GM12878 (cell line): ENCODE data around the gene FAM151A. TPM values are rescaled to one million over a fixed set of nuclear protein-coding genes. Genes with fewer than 3 reads are reported as not detected.

Experiments
- ATAC-seq: fragments of 200-7000 bp; cut with Tn5 transposase; 3 replicates; pipeline ENCODE4 v1.9.1; 2020; ENCODE audit warnings: mild to moderate bottlenecking, moderate library complexity
- BruUV-seq: library from RNA; stranded (reverse); fragments of 400-500 nt; replicated peaks from 2 replicates; lab custom pipeline; 2021; lab: Mats Ljungman, UMichigan
- CTCF ChIA-PET: fragments of 300-600 bp; sonication (Branson Sonifier 250); formaldehyde crosslinking; extraction: SDS; loops from one replicate; lab custom pipeline; 2021; ENCODE audit warnings: inconsistent platforms; lab: Yijun Ruan, JAX
- POLR2A ChIA-PET: fragments of 350-600 bp; formaldehyde crosslinking; extraction: SDS; loops from one replicate; lab custom pipeline; 2021; ENCODE audit warnings: inconsistent platforms; lab: Charles Lee
- RAD21 ChIA-PET: fragments of 300-600 bp; sonication (Branson Sonifier 250); formaldehyde crosslinking; loops from one replicate; lab custom pipeline; 2023; ENCODE audit warnings: antibody characterized with exemption; ENCODE audit not compliant: unreplicated experiment; lab: Charles Lee
- SMC1A ChIA-PET: fragments of 300-600 bp; sonication (Branson Sonifier 250); formaldehyde crosslinking; loops from one replicate; lab custom pipeline; 2023; ENCODE audit not compliant: unreplicated experiment, uncharacterized antibody; lab: Charles Lee
- DNase-seq: peaks from one replicate; pipeline ENCODE4 v3.0.0-alpha.2; 2011; ENCODE audit warnings: low read depth, low spot score
- FAIRE-seq: peaks from 3 replicates; lab custom pipeline; 2011; peaks lifted over from hg19 to GRCh38; lab: Jason Lieb, UNC
- H2AFZ ChIP-seq: 2 replicates; pipeline ENCODE4 v1.6.0; 2011; ENCODE audit warnings: low read depth, low read length, control low read depth; ENCODE audit not compliant: control insufficient read depth
- H3K27ac ChIP-seq: 2 replicates; pipeline ENCODE4 v1.5.1; 2011; ENCODE audit warnings: control low read depth; ENCODE audit not compliant: control insufficient read depth, insufficient read depth
- H3K27me3 ChIP-seq, 2 experiments: replicated peaks in 1 of 2; 2 replicates each; pipeline versions ENCODE4 v1.6.0 to v1.6.1; 2011; ENCODE audit warnings: low read length in 1 of 2; ENCODE audit not compliant: control insufficient read depth in 2 of 2, insufficient read depth in 2 of 2
- H3K36me3 ChIP-seq, 2 experiments: 2 replicates each; pipeline ENCODE4 v1.5.1; 2011; ENCODE audit warnings: low read length in 1 of 2; ENCODE audit not compliant: control insufficient read depth in 2 of 2, insufficient read depth in 2 of 2
- H3K4me1 ChIP-seq: 2 replicates; pipeline ENCODE4 v1.6.1; 2011; ENCODE audit warnings: mild to moderate bottlenecking, low read length, moderate library complexity, mixed read lengths; ENCODE audit not compliant: control insufficient read depth, insufficient read depth
- H3K4me2 ChIP-seq: 2 replicates; pipeline ENCODE4 v1.6.0; 2011; ENCODE audit warnings: control low read depth; ENCODE audit not compliant: control insufficient read depth, insufficient read depth
- H3K4me3 ChIP-seq: fragments of 200-600 bp; sonication (generic); 2 replicates; pipeline ENCODE4 v1.5.1; 2016
- H3K79me2 ChIP-seq: 2 replicates; pipeline ENCODE4 v1.6.0; 2011; ENCODE audit warnings: low read length; ENCODE audit not compliant: control insufficient read depth, insufficient read depth
- H3K9ac ChIP-seq: 2 replicates; pipeline ENCODE4 v1.8.0; 2011; ENCODE audit warnings: low read length, control low read depth, mixed read lengths; ENCODE audit not compliant: control insufficient read depth, insufficient read depth
- H3K9me3 ChIP-seq: replicated peaks from 3 replicates; pipeline ENCODE4 v1.5.1; 2011; ENCODE audit warnings: mild to moderate bottlenecking, low read length; ENCODE audit not compliant: control insufficient read depth, insufficient read depth
- H4K20me1 ChIP-seq: 2 replicates; pipeline ENCODE4 v1.6.0; 2011; ENCODE audit not compliant: control insufficient read depth, insufficient read depth
- ATF7 ChIP-seq: fragments of 450-650 bp; IDR thresholded peaks from 2 replicates; pipeline ENCODE4 v1.6.1; 2016; ENCODE audit warnings: low read depth, mild to moderate bottlenecking
- BCL11A ChIP-seq: IDR thresholded peaks from 2 replicates; pipeline ENCODE4 v1.6.1; 2011; ENCODE audit warnings: low read depth, low read length
- CBX5 ChIP-seq: sonication (generic); IDR thresholded peaks from 2 replicates; pipeline ENCODE4 v1.6.1; 2016; ENCODE audit warnings: low read depth, moderate library complexity, mild to moderate bottlenecking, inconsistent platforms
- CREB1 ChIP-seq: IDR thresholded peaks from 2 replicates; pipeline ENCODE4 v1.6.1; 2012; ENCODE audit warnings: low read depth, mild to moderate bottlenecking, inconsistent platforms
- EGR1 ChIP-seq, 2 experiments: IDR thresholded peaks; 1 replicate in 1 of 2; 2 replicates in 1 of 2; pipeline ENCODE4 v1.6.1; 2011 to 2012; ENCODE audit warnings: low read depth in 2 of 2, low read length in 2 of 2, borderline replicate concordance in 1 of 2, mild to moderate bottlenecking in 1 of 2, moderate library complexity in 1 of 2
- MYC ChIP-seq: IDR thresholded peaks from 2 replicates; pipeline ENCODE4 v1.6.1; 2011; ENCODE audit warnings: mild to moderate bottlenecking, low read length, moderate library complexity, inconsistent platforms; ENCODE audit not compliant: insufficient read depth, insufficient replicate concordance, insufficient read length, severe bottlenecking
- NFXL1 ChIP-seq: fragments of 450-650 bp; IDR thresholded peaks from 2 replicates; pipeline ENCODE4 v1.6.1; 2017; ENCODE audit warnings: antibody characterized with exemption, mild to moderate bottlenecking, borderline replicate concordance
- PAX8 ChIP-seq: fragments of 450-650 bp; IDR thresholded peaks from 2 replicates; pipeline ENCODE4 v1.6.1; 2017; ENCODE audit warnings: mild to moderate bottlenecking, moderate library complexity
- TBL1XR1 ChIP-seq: IDR thresholded peaks from 2 replicates; pipeline ENCODE4 v1.6.1; 2012; ENCODE audit warnings: low read depth, low read length, improper control_type of control experiment
- in situ Hi-C: fragments of 300-500 bp; cut with MboI; formaldehyde crosslinking; loops from 9 replicates; pipeline ENCODE4 v1.14.3; 2018; ENCODE audit warnings: mixed read lengths
- intact Hi-C: fragments of 100-400 bp; cut with micrococcal nuclease; formaldehyde crosslinking; loops from one replicate; pipeline ENCODE4 v1.14.2; 2022; ENCODE audit not compliant: unreplicated experiment
- polyA plus RNA-seq, 11 experiments: library from polyadenylated mRNA; depleted of rRNA in 4 of 11; unstranded in 6 of 11; stranded (reverse) in 5 of 11; fragments of >200 nt; fragmentation: Nextera tagmentation in 4 of 11; fragmentation: Illumina TruSeq in 1 of 11; extraction: Ambion mirVana in 4 of 11; extraction: Trizol in 1 of 11; gene quantifications; 1 replicate in 1 of 11; 2 replicates in 10 of 11; pipeline versions ENCODE4 v1.2.1 to v1.2.3, GENCODE V29; 2011 to 2016; ENCODE audit warnings: inconsistent platforms in 2 of 11, missing spikeins in 2 of 11, low read depth in 1 of 11
- total RNA-seq, 4 experiments: library from RNA; depleted of rRNA in 3 of 4; stranded (reverse); fragments of >200 nt in 3 of 4; fragmentation: Illumina TruSeq in 1 of 4; extraction: Trizol in 1 of 4; gene quantifications; 2 replicates each; pipeline versions ENCODE4 v1.2.1 to v1.2.3, GENCODE V29; 2013 to 2021
- TF ChIP-seq, protein P1 (sequence below): fragments of 150-350 bp; IDR thresholded peaks from 2 replicates; pipeline ENCODE4 v1.6.1; 2016; ENCODE audit warnings: low read depth, low read length
- TF ChIP-seq, protein P2 (sequence below): IDR thresholded peaks from 2 replicates; pipeline ENCODE4 v1.6.1; 2011; ENCODE audit warnings: borderline replicate concordance, low read depth, mild to moderate bottlenecking, moderate library complexity, low read length; ENCODE audit not compliant: insufficient read depth, poor library complexity, severe bottlenecking
- TF ChIP-seq, protein P3 (sequence below): IDR thresholded peaks from 2 replicates; pipeline ENCODE4 v1.6.1; 2012; ENCODE audit warnings: low read depth, low read length, improper control_type of control experiment

Gene FAM151A
- total and polyA plus RNA-seq, 10 of the 15 experiments (the other 5 are each of a cell fraction or from before 2014, with no cell fraction given) = 0.09 to 0.34 (median 0.14) TPM; not detected in 5

DNA sequence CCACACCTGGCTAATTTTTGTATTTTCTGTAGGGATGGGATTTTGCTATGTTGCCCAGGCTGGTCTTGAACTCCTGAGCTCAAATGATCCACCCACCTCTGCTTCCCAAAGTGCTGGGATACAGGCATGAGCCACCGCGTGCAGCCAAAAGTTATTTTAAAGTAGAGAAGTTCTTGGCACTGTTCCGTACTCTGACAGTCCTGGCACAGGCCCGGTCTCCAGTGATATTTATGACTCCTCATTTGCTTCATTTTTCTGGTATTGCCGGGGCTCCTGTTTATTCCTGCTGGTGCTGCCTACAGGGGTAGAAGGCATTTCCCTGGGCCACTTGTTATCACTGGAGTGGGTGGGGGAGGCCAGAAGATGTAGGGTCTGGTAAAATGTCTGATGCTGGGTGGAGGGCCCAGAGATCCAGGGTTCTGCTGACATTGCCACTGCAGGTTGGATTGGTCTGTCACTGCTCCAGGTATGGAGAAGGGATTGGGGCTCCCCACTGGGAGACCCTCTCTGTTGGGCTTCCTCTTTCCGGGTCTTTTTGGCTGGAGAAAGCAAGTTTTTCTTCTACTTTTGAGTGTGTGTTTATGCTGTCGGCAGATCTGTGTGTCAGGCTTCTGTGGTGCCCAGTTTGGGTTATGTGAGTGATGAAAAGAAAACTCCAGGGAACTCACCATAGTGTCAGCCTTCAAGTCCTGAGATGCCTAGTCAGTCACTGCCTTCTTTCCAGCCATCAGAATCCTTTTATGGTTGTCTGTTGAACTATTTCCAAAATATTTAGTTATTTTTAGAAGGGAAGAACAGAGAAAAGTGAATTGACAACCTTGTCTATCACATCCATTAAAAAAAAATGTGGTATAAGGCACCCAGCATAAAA lies 22.7 kb upstream of the FAM151A start (continued):
- TF ChIP-seq, protein P1, sequence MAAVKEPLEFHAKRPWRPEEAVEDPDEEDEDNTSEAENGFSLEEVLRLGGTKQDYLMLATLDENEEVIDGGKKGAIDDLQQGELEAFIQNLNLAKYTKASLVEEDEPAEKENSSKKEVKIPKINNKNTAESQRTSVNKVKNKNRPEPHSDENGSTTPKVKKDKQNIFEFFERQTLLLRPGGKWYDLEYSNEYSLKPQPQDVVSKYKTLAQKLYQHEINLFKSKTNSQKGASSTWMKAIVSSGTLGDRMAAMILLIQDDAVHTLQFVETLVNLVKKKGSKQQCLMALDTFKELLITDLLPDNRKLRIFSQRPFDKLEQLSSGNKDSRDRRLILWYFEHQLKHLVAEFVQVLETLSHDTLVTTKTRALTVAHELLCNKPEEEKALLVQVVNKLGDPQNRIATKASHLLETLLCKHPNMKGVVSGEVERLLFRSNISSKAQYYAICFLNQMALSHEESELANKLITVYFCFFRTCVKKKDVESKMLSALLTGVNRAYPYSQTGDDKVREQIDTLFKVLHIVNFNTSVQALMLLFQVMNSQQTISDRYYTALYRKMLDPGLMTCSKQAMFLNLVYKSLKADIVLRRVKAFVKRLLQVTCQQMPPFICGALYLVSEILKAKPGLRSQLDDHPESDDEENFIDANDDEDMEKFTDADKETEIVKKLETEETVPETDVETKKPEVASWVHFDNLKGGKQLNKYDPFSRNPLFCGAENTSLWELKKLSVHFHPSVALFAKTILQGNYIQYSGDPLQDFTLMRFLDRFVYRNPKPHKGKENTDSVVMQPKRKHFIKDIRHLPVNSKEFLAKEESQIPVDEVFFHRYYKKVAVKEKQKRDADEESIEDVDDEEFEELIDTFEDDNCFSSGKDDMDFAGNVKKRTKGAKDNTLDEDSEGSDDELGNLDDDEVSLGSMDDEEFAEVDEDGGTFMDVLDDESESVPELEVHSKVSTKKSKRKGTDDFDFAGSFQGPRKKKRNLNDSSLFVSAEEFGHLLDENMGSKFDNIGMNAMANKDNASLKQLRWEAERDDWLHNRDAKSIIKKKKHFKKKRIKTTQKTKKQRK = no peak
- no peak for TF ChIP-seq PAX8
- no peak for TF ChIP-seq NFXL1
- TF ChIP-seq, protein P2, sequence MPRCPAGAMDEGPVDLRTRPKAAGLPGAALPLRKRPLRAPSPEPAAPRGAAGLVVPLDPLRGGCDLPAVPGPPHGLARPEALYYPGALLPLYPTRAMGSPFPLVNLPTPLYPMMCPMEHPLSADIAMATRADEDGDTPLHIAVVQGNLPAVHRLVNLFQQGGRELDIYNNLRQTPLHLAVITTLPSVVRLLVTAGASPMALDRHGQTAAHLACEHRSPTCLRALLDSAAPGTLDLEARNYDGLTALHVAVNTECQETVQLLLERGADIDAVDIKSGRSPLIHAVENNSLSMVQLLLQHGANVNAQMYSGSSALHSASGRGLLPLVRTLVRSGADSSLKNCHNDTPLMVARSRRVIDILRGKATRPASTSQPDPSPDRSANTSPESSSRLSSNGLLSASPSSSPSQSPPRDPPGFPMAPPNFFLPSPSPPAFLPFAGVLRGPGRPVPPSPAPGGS = no peak

DNA sequence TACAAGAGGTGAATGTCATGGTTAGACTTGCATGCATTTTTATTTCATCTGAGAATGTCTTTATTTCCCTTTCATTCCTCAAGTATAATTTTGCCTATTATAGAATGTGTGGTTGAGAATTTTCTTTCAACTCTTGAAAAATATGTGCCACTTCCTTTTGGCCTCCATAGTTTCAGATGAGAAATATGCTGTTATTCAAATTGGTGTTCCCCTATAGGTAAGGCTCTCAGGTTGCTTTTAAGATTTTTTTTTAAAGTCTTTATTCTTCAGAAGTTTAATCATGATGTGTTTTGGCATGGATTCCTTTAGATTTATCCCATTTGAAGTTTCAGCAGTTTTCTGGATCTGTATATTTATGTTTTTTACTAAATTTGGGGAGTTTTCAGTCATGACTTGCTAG lies 20.4 kb upstream of the FAM151A start:
- ATAC-seq (no peak), FAIRE-seq (no peak), DNase-seq (no peak)
- no peak overlapping the region for H3K27ac ChIP-seq
- RAD21 ChIA-PET = no interaction called here
- no peaks in the 10 kb centered on the region for H3K27me3 ChIP-seq
- intact Hi-C loops (no loop called here), in situ Hi-C loops (no loop called here)
- H3K4me2 ChIP-seq = no peak overlapping the region
- H3K79me2 ChIP-seq = no peaks in the 10 kb centered on the region
- no peaks in the 10 kb centered on the region for H3K36me3 ChIP-seq
- no peaks in the 10 kb centered on the region for H4K20me1 ChIP-seq
- SMC1A ChIA-PET = no interaction called here
- no peak overlapping the region for H2AFZ ChIP-seq
- no peaks in the 10 kb centered on the region; the same call in 2 of the 3 replicates for H3K9me3 ChIP-seq
- POLR2A ChIA-PET = no interaction called here
- no peak for TF ChIP-seq EGR1 (IDR thresholded peaks at IDR 0.05; ENCODE audit: borderline replicate concordance in 1 of 2, low read depth in 2 of 2, low read length in 2 of 2)
- no peak for TF ChIP-seq ATF7
- TF ChIP-seq BCL11A = no peak
- TF ChIP-seq CBX5 = peak; percentile 95
- TF ChIP-seq, protein P3, sequence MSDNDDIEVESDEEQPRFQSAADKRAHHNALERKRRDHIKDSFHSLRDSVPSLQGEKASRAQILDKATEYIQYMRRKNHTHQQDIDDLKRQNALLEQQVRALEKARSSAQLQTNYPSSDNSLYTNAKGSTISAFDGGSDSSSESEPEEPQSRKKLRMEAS = no peak
- no peak for TF ChIP-seq CREB1
- TF ChIP-seq MYC = no peak
- TF ChIP-seq TBL1XR1 = no peak
- no TSS peak for BruUV-seq
- CTCF ChIA-PET = interaction anchor here (0.6 kb wide), 1 partner anchor 507 kb away, joined by 3 read pairs; no protein-coding TSS in a partner anchor
- no peaks in the 10 kb centered on the region for H3K4me1 ChIP-seq
- H3K4me3 ChIP-seq = no peak overlapping the region
- no peak overlapping the region for H3K9ac ChIP-seq
